NT2/D1 (cell line): ENCODE measurements around the gene AIG1.

ENCODE experiments used
- DNase-seq: peaks from one replicate; pipeline ENCODE4 v3.0.0-alpha.2; 2011; ENCODE audit warnings: low read depth, low spot score
- H3K27me3 ChIP-seq: 2 replicates; pipeline ENCODE4 v1.6.0; 2011; ENCODE audit warnings: mild to moderate bottlenecking; ENCODE audit not compliant: insufficient read length, insufficient read depth
- H3K36me3 ChIP-seq: 2 replicates; pipeline ENCODE4 v1.6.1; 2011; ENCODE audit warnings: mild to moderate bottlenecking, low read length, mixed read lengths; ENCODE audit not compliant: insufficient read depth, insufficient read length
- H3K4me1 ChIP-seq: 2 replicates; pipeline ENCODE4 v1.5.1; 2011; ENCODE audit not compliant: insufficient read depth, insufficient read length
- H3K4me3 ChIP-seq: 2 replicates; pipeline ENCODE4 v1.5.1; 2011; ENCODE audit warnings: low read depth; ENCODE audit not compliant: insufficient read length
- H3K9ac ChIP-seq: 2 replicates; pipeline ENCODE4 v1.6.0; 2011; ENCODE audit warnings: low read depth; ENCODE audit not compliant: insufficient read length
- H3K9me3 ChIP-seq: 2 replicates; pipeline ENCODE4 v1.5.1; 2011; ENCODE audit warnings: mild to moderate bottlenecking, low read length; ENCODE audit not compliant: insufficient read depth
- SUZ12 ChIP-seq: IDR thresholded peaks from 2 replicates; pipeline ENCODE4 v1.6.1; 2011; ENCODE audit not compliant: insufficient read length, insufficient read depth; ENCODE audit errors: extremely low read depth
- YY1 ChIP-seq: IDR thresholded peaks from 2 replicates; pipeline ENCODE4 v1.6.1; 2011; ENCODE audit not compliant: insufficient read length, insufficient read depth
- ZNF274 ChIP-seq: IDR thresholded peaks from 2 replicates; pipeline ENCODE4 v1.6.1; 2011; ENCODE audit warnings: mild to moderate bottlenecking, low read depth, low read length

The AIG1 gene

GRCh38 chr6:143264379-143264778 is 203.7 kb downstream of the AIG1 start:
- TF ChIP-seq ZNF274: no peak
- no peak for TF ChIP-seq YY1
- no peak for TF ChIP-seq SUZ12
- no peak for DNase-seq
- no peaks in the 10 kb centered on the region for H3K27me3 ChIP-seq
- no peak overlapping the region for H3K9ac ChIP-seq
- no peak overlapping the region for H3K4me3 ChIP-seq
- no peaks in the 10 kb centered on the region for H3K4me1 ChIP-seq
- H3K9me3 ChIP-seq: no peaks in the 10 kb centered on the region
- no peaks in the 10 kb centered on the region for H3K36me3 ChIP-seq

GRCh38 chr6:143264986-143265764 is 204.5 kb downstream of the AIG1 start:
- H3K4me1 ChIP-seq: no peaks in the 10 kb centered on the region
- H3K4me3 ChIP-seq: no peak overlapping the region
- H3K9me3 ChIP-seq: no peaks in the 10 kb centered on the region
- H3K36me3 ChIP-seq: no peaks in the 10 kb centered on the region
- H3K27me3 ChIP-seq: no peaks in the 10 kb centered on the region
- DNase-seq: no peak
- H3K9ac ChIP-seq: no peak overlapping the region
- TF ChIP-seq YY1 (no peak), ZNF274 (no peak), SUZ12 (no peak)

- H3K36me3 ChIP-seq: no peaks in the 10 kb centered on the region
- H3K9me3 ChIP-seq: no peaks in the 10 kb centered on the region
- no peak overlapping the region for H3K9ac ChIP-seq
- H3K27me3 ChIP-seq: no peaks in the 10 kb centered on the region
- no peak for TF ChIP-seq ZNF274
- no peak for TF ChIP-seq SUZ12
- no peak overlapping the region for H3K4me3 ChIP-seq
- DNase-seq: no peak
- no peaks in the 10 kb centered on the region for H3K4me1 ChIP-seq
Observed at GRCh38 chr6:143267760-143268159, 207.1 kb downstream of the AIG1 start.

GRCh38 chr6:143268439-143268838 is 207.8 kb downstream of the AIG1 start:
- no peaks in the 10 kb centered on the region for H3K36me3 ChIP-seq
- TF ChIP-seq SUZ12 (no peak), ZNF274 (no peak), YY1 (no peak)
- DNase-seq: no peak
- H3K9me3 ChIP-seq: no peaks in the 10 kb centered on the region
- H3K9ac ChIP-seq: no peak overlapping the region
- no peaks in the 10 kb centered on the region for H3K4me1 ChIP-seq
- H3K4me3 ChIP-seq: no peak overlapping the region
- no peaks in the 10 kb centered on the region for H3K27me3 ChIP-seq

- no peak for DNase-seq
- no peak overlapping the region for H3K4me3 ChIP-seq
- no peak for TF ChIP-seq YY1
- no peak for TF ChIP-seq ZNF274
- TF ChIP-seq SUZ12: no peak
- H3K9me3 ChIP-seq: no peaks in the 10 kb centered on the region
- H3K36me3 ChIP-seq: no peaks in the 10 kb centered on the region
- no peaks in the 10 kb centered on the region for H3K27me3 ChIP-seq
- no peak overlapping the region for H3K9ac ChIP-seq
- no peaks in the 10 kb centered on the region for H3K4me1 ChIP-seq
Observed at GRCh38 chr6:143270026-143270425, 209.3 kb downstream of the AIG1 start.

DNA sequence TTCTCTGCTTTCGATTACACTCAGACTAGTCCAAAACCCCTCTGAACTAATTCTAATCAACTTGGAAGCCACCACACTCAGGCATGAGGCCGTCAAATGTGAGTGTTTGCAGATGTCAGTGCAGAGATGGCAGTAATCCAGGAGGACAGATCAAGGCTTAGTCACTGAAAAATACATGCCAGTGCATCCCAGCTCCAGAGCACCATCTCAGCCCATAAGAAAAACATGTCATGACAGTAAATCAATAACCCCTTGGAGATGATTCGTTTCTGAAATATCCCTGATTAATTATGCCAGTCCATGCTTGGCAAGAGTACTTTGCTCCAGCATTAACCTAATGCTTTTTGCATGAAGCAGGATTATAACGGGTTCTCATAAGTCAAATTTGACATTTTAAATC is 210.3 kb downstream of the AIG1 start:
- H3K4me1 ChIP-seq: no peaks in the 10 kb centered on the region
- no peak overlapping the region for H3K9ac ChIP-seq
- H3K4me3 ChIP-seq: no peak overlapping the region
- no peak for TF ChIP-seq YY1
- TF ChIP-seq ZNF274: no peak
- TF ChIP-seq SUZ12: no peak
- DNase-seq: no peak
- no peaks in the 10 kb centered on the region for H3K27me3 ChIP-seq
- H3K9me3 ChIP-seq: no peaks in the 10 kb centered on the region
- no peaks in the 10 kb centered on the region for H3K36me3 ChIP-seq

DNA sequence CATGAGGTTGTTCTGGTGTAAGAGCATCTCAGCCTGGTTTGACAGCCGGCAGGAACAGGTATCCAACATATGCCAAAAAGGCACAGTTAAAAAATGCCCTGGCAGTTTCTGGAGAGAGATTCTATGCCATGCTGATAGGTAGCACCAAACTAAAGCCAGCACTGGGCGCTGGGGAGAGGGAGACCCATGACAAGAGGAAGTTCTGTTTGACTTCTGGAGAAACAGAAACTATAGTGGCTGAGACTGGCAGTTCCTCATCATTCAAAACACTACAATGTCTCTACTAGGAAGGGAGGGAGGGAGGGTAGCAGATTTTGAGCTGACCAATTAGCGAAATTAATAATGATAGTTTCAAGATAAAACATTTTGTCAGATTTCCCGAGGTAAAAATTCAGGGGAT is 215.7 kb downstream of the AIG1 start:
- Histone ChIP-seq H3K36me3 (no peaks in the 10 kb centered on the region), H3K4me1 (no peaks in the 10 kb centered on the region), H3K4me3 (no peak overlapping the region), H3K9me3 (no peaks in the 10 kb centered on the region), H3K27me3 (no peaks in the 10 kb centered on the region), H3K9ac (no peak overlapping the region)
- TF ChIP-seq ZNF274: no peak
- DNase-seq: no peak
